SK-N-SH (cell line): ENCODE measurements around the gene DNAH10. TPM values are rescaled to one million over a fixed set of nuclear protein-coding genes. Genes with fewer than 3 reads are reported as not detected.

Source experiments
- CTCF ChIA-PET: fragments of 300-600, 350-600 bp; formaldehyde crosslinking; extraction: SDS; loops from one replicate; lab custom pipeline; 2021; lab: Yijun Ruan, JAX
- POLR2A ChIA-PET: fragments of 350-600 bp; sonication (Branson Sonifier 250); formaldehyde crosslinking; extraction: SDS; loops from one replicate; lab custom pipeline; 2020; ENCODE audit warnings: antibody characterized with exemption, inconsistent platforms; lab: Yijun Ruan, JAX
- DNase-seq: peaks from one replicate; pipeline ENCODE4 v3.0.0; 2012
- H2AFZ ChIP-seq: fragments of 200-600 bp; sonication (generic); 2 replicates; pipeline ENCODE4 v1.8.1; 2016; ENCODE audit warnings: antibody characterized with exemption, mild to moderate bottlenecking, low read depth
- H3F3A ChIP-seq: fragments of 200-600 bp; sonication (generic); replicated peaks from 2 replicates; pipeline ENCODE3; 2016; ENCODE audit warnings: antibody characterized with exemption, mild to moderate bottlenecking; ENCODE audit not compliant: insufficient read depth
- H3K27ac ChIP-seq, 2 experiments: fragments of 200-500 bp in 1 of 2; fragments of 200-600 bp in 1 of 2; sonication (Bioruptor generic) in 1 of 2; sonication (generic), shearing (Covaris generic) in 1 of 2; 2 replicates each; pipeline versions ENCODE4 v1.5.1 to v1.6.1; 2014 to 2016; ENCODE audit warnings: low read depth in 2 of 2, inconsistent platforms in 1 of 2, low read length in 1 of 2, mild to moderate bottlenecking in 1 of 2, mixed read lengths in 1 of 2
- H3K27me3 ChIP-seq: fragments of 200-600 bp; sonication (generic), shearing (Covaris generic); 2 replicates; pipeline ENCODE4 v1.6.1; 2016; ENCODE audit warnings: mixed run types; ENCODE audit not compliant: insufficient read depth
- H3K36me3 ChIP-seq, 2 experiments: fragments of 200-500 bp in 1 of 2; fragments of 200-600 bp in 1 of 2; sonication (Bioruptor generic) in 1 of 2; sonication (generic) in 1 of 2; replicated peaks in 1 of 2; 2 replicates each; pipeline versions ENCODE3 to v1.5.1; 2014 to 2016; ENCODE audit warnings: low read length in 1 of 2, mild to moderate bottlenecking in 1 of 2; ENCODE audit not compliant: insufficient read depth in 2 of 2, control insufficient read depth in 1 of 2
- H3K4me1 ChIP-seq, 2 experiments: fragments of 200-500 bp in 1 of 2; fragments of 200-600 bp in 1 of 2; sonication (Bioruptor generic) in 1 of 2; sonication (generic), shearing (Covaris generic) in 1 of 2; 2 replicates each; pipeline versions ENCODE4 v1.5.1 to v1.6.1; 2014 to 2016; ENCODE audit warnings: low read depth in 1 of 2, low read length in 1 of 2, mixed run types in 1 of 2; ENCODE audit not compliant: insufficient read depth in 2 of 2, control insufficient read depth in 1 of 2
- H3K4me2 ChIP-seq: fragments of 200-600 bp; sonication (generic), shearing (Covaris generic); 2 replicates; pipeline ENCODE4 v1.6.1; 2017; ENCODE audit warnings: mixed run types
- H3K4me3 ChIP-seq, 2 experiments: fragments of 200-500 bp in 1 of 2; fragments of 200-600 bp in 1 of 2; sonication (Bioruptor generic) in 1 of 2; sonication (generic), shearing (Covaris generic) in 1 of 2; 2 replicates each; pipeline versions ENCODE4 v1.5.1 to v1.8.1; 2014 to 2016; ENCODE audit warnings: low read depth in 2 of 2, inconsistent platforms in 1 of 2, low read length in 1 of 2, mild to moderate bottlenecking in 1 of 2, mixed read lengths in 1 of 2, moderate library complexity in 1 of 2
- H3K79me2 ChIP-seq: fragments of 200-600 bp; sonication (generic); 2 replicates; pipeline ENCODE4 v1.8.1; 2017; ENCODE audit warnings: mild to moderate bottlenecking; ENCODE audit not compliant: insufficient read depth
- H3K9ac ChIP-seq: fragments of 200-600 bp; sonication (generic); 2 replicates; pipeline ENCODE4 v1.6.1; 2017; ENCODE audit warnings: mixed run types
- H3K9me2 ChIP-seq: fragments of 200-600 bp; sonication (generic); 2 replicates; pipeline ENCODE4 v1.6.1; 2017; ENCODE audit warnings: mixed run types
- H3K9me3 ChIP-seq: fragments of 200-600 bp; sonication (generic); 2 replicates; pipeline ENCODE4 v1.6.1; 2017; ENCODE audit warnings: mixed run types, mild to moderate bottlenecking, moderate library complexity
- H4K20me1 ChIP-seq: fragments of 200-600 bp; sonication (generic); 2 replicates; pipeline ENCODE4 v1.6.1; 2017; ENCODE audit warnings: mild to moderate bottlenecking, mixed run types; ENCODE audit not compliant: insufficient read depth
- EP300 ChIP-seq, 2 experiments: IDR thresholded peaks; 2 replicates each; pipeline versions ENCODE4 v1.4.0 to v1.6.1; 2012; ENCODE audit warnings: borderline replicate concordance in 1 of 2, low read depth in 1 of 2, low read length in 1 of 2
- EZH2phosphoT487 ChIP-seq: fragments of 200-600 bp; sonication (generic); IDR thresholded peaks from 2 replicates; pipeline ENCODE4 v1.6.1; 2017; ENCODE audit warnings: low read depth, mixed run types, mild to moderate bottlenecking, antibody characterized with exemption, moderate library complexity, borderline replicate concordance
- FOSL2 ChIP-seq: IDR thresholded peaks from 2 replicates; pipeline ENCODE4 v1.4.0; 2012; ENCODE audit warnings: low read depth, mild to moderate bottlenecking, moderate library complexity, borderline replicate concordance
- GATA2 ChIP-seq: sonication (generic); formaldehyde crosslinking; IDR thresholded peaks from 2 replicates; pipeline ENCODE4 v1.5.0; 2020; ENCODE audit warnings: mild to moderate bottlenecking, missing genetic modification reagents
- JUND ChIP-seq: IDR thresholded peaks from 2 replicates; pipeline ENCODE4 v1.4.0; 2012
- POLR2AphosphoS5 ChIP-seq: IDR thresholded peaks from 2 replicates; pipeline ENCODE4 v1.6.1; 2012; ENCODE audit warnings: low read depth, low read length
- RFX5 ChIP-seq: IDR thresholded peaks from 2 replicates; pipeline ENCODE4 v1.6.1; 2012; ENCODE audit warnings: mild to moderate bottlenecking, improper control_type of control experiment, low read length
- TAF1 ChIP-seq: IDR thresholded peaks from 2 replicates; pipeline ENCODE4 v1.6.1; 2012; ENCODE audit warnings: low read depth, mild to moderate bottlenecking, low read length, moderate library complexity, borderline replicate concordance
- TCF12 ChIP-seq: IDR thresholded peaks from 2 replicates; pipeline ENCODE4 v1.4.0; 2012
- TEAD4 ChIP-seq: IDR thresholded peaks from 2 replicates; pipeline ENCODE4 v1.4.0; 2012; ENCODE audit warnings: mild to moderate bottlenecking, borderline replicate concordance; ENCODE audit not compliant: insufficient read depth
- WGBS: methylation state at CpG from one replicate; pipeline ENCODE4 v1.1.6; 2017; ENCODE audit warnings: low lambda C conversion rate; 5-methylcytosine and 5-hydroxymethylcytosine counted together
- polyA plus RNA-seq, 3 experiments: library from polyadenylated mRNA; depleted of rRNA; stranded (reverse); fragments of >200 nt; gene quantifications; 2 replicates each; pipeline ENCODE4 v1.2.3, GENCODE V29; 2012
- TF ChIP-seq, protein P1 (sequence below): fragments of 200-600 bp; sonication (generic); IDR thresholded peaks from 2 replicates; pipeline ENCODE4 v1.6.1; 2017; ENCODE audit warnings: antibody characterized with exemption, mild to moderate bottlenecking, moderate library complexity
- TF ChIP-seq, protein P2 (sequence below): IDR thresholded peaks from 2 replicates; pipeline ENCODE4 v1.4.0; 2012; ENCODE audit warnings: low read depth, borderline replicate concordance

Gene DNAH10
- polyA plus RNA-seq, 1 of the 3 experiments (the other 2 are of a cell fraction): 0.13 TPM

DNA sequence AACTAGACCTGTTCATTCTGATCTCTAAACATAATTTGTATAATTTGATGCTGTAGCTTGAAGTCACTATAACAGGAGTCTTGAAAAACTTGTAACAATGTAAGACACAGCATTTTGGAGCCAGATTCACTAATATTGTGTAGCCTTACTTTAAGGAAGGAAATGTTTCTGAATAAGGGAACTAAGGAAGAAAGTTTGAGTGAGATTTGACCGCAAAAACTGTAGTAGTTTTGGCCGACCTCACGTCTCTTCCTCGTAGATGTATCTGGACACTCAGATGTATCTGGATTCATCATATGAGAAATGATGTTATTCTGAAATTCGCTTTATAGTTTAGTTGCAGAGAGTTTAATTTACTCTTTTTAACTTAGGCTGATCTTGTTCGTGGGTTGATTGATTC is 13.9 kb upstream of the DNAH10 start:
- Histone ChIP-seq H3F3A (no peaks in the 10 kb centered on the region), H3K9me2 (no peaks in the 10 kb centered on the region), H4K20me1 (no peaks in the 10 kb centered on the region), H3K4me1 (no peaks in the 10 kb centered on the region), H3K27me3 (no peaks in the 10 kb centered on the region), H3K4me3 (no peak overlapping the region), H3K4me2 (no peak overlapping the region), H3K79me2 (no peaks in the 10 kb centered on the region), H2AFZ (no peak overlapping the region), H3K36me3 (peaks cover 43 to 65% of the 10 kb centered on the region in 2 experiments), H3K27ac (no peak overlapping the region), H3K9me3 (no peaks in the 10 kb centered on the region), H3K9ac (no peak overlapping the region)
- CTCF ChIA-PET: no interaction called here
- TF ChIP-seq JUND (no peak), RFX5 (no peak), TCF12 (no peak), TEAD4 (no peak), TAF1 (no peak), FOSL2 (no peak)
- TF ChIP-seq, protein P1, sequence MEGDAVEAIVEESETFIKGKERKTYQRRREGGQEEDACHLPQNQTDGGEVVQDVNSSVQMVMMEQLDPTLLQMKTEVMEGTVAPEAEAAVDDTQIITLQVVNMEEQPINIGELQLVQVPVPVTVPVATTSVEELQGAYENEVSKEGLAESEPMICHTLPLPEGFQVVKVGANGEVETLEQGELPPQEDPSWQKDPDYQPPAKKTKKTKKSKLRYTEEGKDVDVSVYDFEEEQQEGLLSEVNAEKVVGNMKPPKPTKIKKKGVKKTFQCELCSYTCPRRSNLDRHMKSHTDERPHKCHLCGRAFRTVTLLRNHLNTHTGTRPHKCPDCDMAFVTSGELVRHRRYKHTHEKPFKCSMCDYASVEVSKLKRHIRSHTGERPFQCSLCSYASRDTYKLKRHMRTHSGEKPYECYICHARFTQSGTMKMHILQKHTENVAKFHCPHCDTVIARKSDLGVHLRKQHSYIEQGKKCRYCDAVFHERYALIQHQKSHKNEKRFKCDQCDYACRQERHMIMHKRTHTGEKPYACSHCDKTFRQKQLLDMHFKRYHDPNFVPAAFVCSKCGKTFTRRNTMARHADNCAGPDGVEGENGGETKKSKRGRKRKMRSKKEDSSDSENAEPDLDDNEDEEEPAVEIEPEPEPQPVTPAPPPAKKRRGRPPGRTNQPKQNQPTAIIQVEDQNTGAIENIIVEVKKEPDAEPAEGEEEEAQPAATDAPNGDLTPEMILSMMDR: no peak
- POLR2A ChIA-PET: no interaction called here
- DNase-seq: no peak
- 91% methylated on average over 6 of the region's 6 CpGs for WGBS

DNA sequence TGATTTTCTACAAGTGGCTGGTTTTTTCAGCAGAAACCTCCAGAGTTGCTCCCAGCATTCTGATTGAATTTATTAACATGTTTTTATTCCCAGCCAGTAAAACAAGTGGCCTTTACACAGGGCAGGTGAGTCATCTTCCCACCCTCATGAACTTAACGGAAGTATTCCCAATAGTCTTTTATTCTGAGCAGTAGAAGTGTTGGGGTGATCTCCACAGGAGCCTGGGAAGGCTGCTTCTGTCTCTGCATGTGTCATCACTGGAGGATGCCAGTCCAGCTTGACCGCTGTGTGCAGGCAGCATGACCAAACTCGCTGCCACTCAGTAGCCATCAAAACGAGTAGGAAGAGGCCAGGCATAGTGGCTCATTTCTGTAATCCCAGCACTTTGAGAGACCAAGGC is 13.4 kb upstream of the DNAH10 start:
- no peaks in the 10 kb centered on the region for H3K4me1 ChIP-seq
- no peak overlapping the region for H2AFZ ChIP-seq
- DNase-seq: no peak
- H3K27me3 ChIP-seq: no peaks in the 10 kb centered on the region
- POLR2A ChIA-PET: no interaction called here
- no peaks in the 10 kb centered on the region for H3K79me2 ChIP-seq
- CTCF ChIA-PET: no interaction called here
- no peaks in the 10 kb centered on the region for H3F3A ChIP-seq
- no peak overlapping the region for H3K4me3 ChIP-seq
- no peak overlapping the region for H3K4me2 ChIP-seq
- no peak overlapping the region for H3K9ac ChIP-seq
- H3K9me3 ChIP-seq: no peaks in the 10 kb centered on the region
- TF ChIP-seq EZH2phosphoT487: no peak
- peaks cover 39 to 68% of the 10 kb centered on the region in 2 experiments for H3K36me3 ChIP-seq
- H4K20me1 ChIP-seq: no peaks in the 10 kb centered on the region
- no peaks in the 10 kb centered on the region for H3K9me2 ChIP-seq
- WGBS: 72% methylated on average over 4 of the region's 4 CpGs
- no peak overlapping the region for H3K27ac ChIP-seq

DNA sequence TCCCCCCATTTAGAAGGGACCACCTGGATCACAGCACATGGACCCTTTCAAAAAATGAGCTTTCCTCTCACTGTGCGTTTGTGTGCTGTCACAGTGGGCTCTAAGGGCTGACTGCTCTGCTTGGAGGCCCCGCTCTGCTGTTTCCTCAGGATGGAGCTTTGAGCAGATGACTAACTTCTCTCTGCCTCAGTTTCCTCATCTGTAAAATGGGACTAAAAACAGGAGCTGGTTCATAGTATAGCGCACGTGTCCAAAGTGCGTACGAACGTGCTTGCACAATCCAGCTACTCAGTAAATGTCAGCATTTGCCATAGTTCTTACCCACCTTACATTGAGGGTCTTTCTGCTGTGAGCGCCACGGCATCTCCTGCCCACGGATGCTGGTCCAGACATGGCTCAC is 12.7 kb upstream of the DNAH10 start:
- H3F3A ChIP-seq: no peaks in the 10 kb centered on the region
- H3K27ac ChIP-seq: no peak overlapping the region
- ChIA-PET CTCF (interaction anchor here (1.2 kb wide), 1 partner anchor 223 kb away, joined by 3 read pairs; the partner anchor contains the start of genes CCDC92 and ZNF664), POLR2A (no interaction called here)
- TF ChIP-seq, protein P2, sequence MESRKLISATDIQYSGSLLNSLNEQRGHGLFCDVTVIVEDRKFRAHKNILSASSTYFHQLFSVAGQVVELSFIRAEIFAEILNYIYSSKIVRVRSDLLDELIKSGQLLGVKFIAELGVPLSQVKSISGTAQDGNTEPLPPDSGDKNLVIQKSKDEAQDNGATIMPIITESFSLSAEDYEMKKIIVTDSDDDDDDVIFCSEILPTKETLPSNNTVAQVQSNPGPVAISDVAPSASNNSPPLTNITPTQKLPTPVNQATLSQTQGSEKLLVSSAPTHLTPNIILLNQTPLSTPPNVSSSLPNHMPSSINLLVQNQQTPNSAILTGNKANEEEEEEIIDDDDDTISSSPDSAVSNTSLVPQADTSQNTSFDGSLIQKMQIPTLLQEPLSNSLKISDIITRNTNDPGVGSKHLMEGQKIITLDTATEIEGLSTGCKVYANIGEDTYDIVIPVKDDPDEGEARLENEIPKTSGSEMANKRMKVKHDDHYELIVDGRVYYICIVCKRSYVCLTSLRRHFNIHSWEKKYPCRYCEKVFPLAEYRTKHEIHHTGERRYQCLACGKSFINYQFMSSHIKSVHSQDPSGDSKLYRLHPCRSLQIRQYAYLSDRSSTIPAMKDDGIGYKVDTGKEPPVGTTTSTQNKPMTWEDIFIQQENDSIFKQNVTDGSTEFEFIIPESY: no peak
- TF ChIP-seq EP300 (IDR thresholded peaks at IDR 0.05; ENCODE audit: borderline replicate concordance in 1 of 2, low read depth in 1 of 2, low read length in 1 of 2) (no peak), POLR2AphosphoS5 (no peak), GATA2 (CRISPR knock-in tag) (no peak)
- 95% methylated on average over 8 of the region's 10 CpGs for WGBS
- H3K4me1 ChIP-seq: no peaks in the 10 kb centered on the region
- H3K36me3 ChIP-seq: peaks cover 36 to 67% of the 10 kb centered on the region in 2 experiments
- no peak overlapping the region for H3K4me2 ChIP-seq
- no peaks in the 10 kb centered on the region for H4K20me1 ChIP-seq
- H3K9me3 ChIP-seq: no peaks in the 10 kb centered on the region
- no peaks in the 10 kb centered on the region for H3K27me3 ChIP-seq
- no peaks in the 10 kb centered on the region for H3K79me2 ChIP-seq
- DNase-seq: no peak
- H3K9ac ChIP-seq: no peak overlapping the region
- H2AFZ ChIP-seq: no peak overlapping the region
- no peak overlapping the region for H3K4me3 ChIP-seq
- no peaks in the 10 kb centered on the region for H3K9me2 ChIP-seq
